T-helper 1 cell treated with Interleukin-12 subunit alpha and Interleukin-12 subunit beta and Interleukin-4 antibody, amounts not matched to agents 30 ng/mL and 1 ng/mL, for 36 hours (primary cell): ENCODE measurements around the gene MAG. TPM values are rescaled to one million over a fixed set of nuclear protein-coding genes. Genes with fewer than 3 reads are reported as not detected.

ENCODE experiments used
- intact Hi-C: fragments of 100-400 bp; cut with micrococcal nuclease; formaldehyde crosslinking; loops from one replicate; pipeline ENCODE4 v1.15.1; 2024
- total RNA-seq: library from RNA; stranded (reverse); gene quantifications from 2 replicates; pipeline ENCODE4 v1.2.3, GENCODE V29; 2022

MAG gene
- total RNA-seq, 1 donor from 2014 or later: 0.32 TPM

- intact Hi-C loops: loop anchor here (5.0 kb wide), 1 partner anchor 73 kb away; no protein-coding TSS in a partner anchor
Observed at GRCh38 chr19:35265126-35265899, 26.6 kb upstream of the MAG start.

DNA sequence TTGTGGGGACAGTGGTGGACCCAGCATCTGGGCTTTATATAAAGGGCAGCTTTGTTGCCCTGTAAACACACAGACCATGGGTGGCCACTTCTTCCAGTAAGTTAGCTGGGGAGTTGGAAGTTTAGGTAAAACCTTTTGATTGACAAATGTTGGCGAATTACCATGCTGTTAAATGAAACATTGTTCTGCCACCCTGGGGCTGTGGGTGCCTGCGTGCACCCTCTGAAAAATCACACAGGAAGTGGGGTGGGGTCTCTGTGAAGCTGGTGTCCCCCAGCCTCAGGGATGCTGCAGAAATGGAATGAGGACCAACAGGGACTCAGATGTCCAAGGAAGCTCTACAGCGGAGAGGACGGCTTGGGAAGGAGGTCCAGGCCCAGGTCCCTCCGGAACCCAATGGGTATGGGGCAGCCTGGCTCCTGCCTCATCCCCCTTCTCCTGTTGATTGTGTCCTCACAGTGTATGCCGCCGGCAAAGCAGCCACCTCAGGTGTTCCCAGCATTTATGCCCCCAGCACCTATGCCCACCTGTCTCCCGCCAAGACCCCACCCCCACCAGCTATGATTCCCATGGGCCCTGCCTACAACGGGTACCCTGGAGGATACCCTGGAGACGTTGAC is 26.0 kb upstream of the MAG start:
- intact Hi-C loops: loop anchor here (5.0 kb wide), 1 partner anchor 74 kb away; no protein-coding TSS in a partner anchor

DNA sequence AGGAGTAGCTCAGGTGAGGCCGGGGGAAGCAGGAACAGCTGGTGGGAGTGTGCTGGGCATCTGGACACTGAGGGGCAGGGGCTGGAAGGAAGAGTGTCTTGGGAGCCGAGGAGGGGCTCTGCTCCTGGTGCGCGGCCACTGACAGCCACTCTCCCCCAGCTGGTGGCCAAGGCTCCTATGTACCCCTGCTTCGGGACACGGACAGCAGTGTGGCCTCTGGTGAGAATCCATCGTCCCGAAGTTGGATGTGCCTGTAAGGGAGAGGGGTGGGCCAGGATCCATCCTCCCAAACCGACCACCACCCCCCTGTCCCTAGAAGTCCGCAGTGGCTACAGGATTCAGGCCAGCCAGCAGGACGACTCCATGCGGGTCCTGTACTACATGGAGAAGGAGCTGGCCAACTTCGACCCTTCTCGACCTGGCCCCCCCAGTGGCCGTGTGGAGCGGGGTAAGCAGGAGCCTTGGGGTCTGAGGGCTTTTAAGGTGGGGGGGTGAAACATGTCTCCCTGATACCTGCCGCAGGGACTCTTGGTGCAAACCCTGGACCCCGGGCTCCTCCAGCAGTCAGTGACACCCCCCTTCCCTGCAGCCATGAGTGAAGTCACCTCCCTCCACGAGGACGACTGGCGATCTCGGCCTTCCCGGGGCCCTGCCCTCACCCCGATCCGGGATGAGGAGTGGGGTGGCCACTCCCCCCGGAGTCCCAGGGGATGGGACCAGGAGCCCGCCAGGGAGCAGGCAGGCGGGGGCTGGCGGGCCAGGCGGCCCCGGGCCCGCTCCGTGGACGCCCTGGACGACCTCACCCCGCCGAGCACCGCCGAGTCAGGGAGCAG is 25.2 kb upstream of the MAG start:
- intact Hi-C loops: loop anchor here (1.0 to 5.0 kb wide), 2 partner anchors 74 to 125 kb away; no protein-coding TSS in a partner anchor

- intact Hi-C loops: loop anchor here (1.0 to 5.0 kb wide), 2 partner anchors 75 to 126 kb away; no protein-coding TSS in a partner anchor
Observed at GRCh38 chr19:35267353-35267817, 24.6 kb upstream of the MAG start.

GRCh38 chr19:35267818-35268535 is 24.0 kb upstream of the MAG start:
- intact Hi-C loops: loop anchor here (1.0 to 5.0 kb wide), 3 partner anchors 58 to 127 kb away; no protein-coding TSS in a partner anchor

- intact Hi-C loops: loop anchor here (1.0 to 5.0 kb wide), 6 partner anchors 58 to 227 kb away; partner anchors contain the start of gene FFAR1
Observed at GRCh38 chr19:35268536-35269437, 23.2 kb upstream of the MAG start, which contains the start of gene USF2. Gene USF2 (plus strand): TSS chr19:35268962. CDS start chr19:35269102, 140 bp downstream.

DNA sequence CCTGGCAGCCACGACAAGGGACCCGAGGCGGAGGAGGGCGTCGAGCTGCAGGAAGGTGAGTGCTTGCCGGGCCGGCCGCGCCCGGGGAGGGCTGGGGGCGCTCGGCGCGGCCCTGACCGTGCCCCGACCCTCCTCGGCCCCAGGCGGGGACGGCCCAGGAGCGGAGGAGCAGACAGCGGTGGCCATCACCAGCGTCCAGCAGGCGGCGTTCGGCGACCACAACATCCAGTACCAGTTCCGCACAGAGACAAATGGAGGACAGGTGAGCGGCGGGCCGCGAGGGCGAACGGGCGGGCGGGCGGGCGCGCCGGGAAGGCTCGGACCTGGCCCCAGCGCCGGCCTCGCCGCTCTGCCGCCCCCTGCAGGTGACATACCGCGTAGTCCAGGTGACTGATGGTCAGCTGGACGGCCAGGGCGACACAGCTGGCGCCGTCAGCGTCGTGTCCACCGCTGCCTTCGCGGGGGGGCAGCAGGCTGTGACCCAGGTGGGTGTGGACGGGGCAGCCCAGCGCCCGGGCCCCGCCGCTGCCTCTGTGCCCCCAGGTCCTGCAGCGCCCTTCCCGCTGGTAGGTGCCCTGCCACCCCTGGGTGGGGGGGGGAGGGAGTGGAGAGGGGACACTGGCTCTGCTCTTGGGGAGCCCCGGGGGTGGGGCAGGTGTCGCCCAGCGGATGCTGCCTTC is 22.4 kb upstream of the MAG start:
- intact Hi-C loops: loop anchor here (1.0 to 5.0 kb wide), 5 partner anchors 77 to 226 kb away; partner anchors contain the start of gene FFAR1

- intact Hi-C loops: no loop called here
Observed at GRCh38 chr19:35270381-35270811, 21.6 kb upstream of the MAG start.

GRCh38 chr19:35271546-35271945 is 20.4 kb upstream of the MAG start:
- intact Hi-C loops: no loop called here

- intact Hi-C loops: no loop called here
Observed at GRCh38 chr19:35272122-35272719, 19.7 kb upstream of the MAG start.

- intact Hi-C loops: no loop called here
Observed at GRCh38 chr19:35272954-35273649, 18.9 kb upstream of the MAG start.

GRCh38 chr19:35273686-35274259 is 18.2 kb upstream of the MAG start:
- intact Hi-C loops: no loop called here

GRCh38 chr19:35274323-35274722 is 17.6 kb upstream of the MAG start:
- intact Hi-C loops: no loop called here

DNA sequence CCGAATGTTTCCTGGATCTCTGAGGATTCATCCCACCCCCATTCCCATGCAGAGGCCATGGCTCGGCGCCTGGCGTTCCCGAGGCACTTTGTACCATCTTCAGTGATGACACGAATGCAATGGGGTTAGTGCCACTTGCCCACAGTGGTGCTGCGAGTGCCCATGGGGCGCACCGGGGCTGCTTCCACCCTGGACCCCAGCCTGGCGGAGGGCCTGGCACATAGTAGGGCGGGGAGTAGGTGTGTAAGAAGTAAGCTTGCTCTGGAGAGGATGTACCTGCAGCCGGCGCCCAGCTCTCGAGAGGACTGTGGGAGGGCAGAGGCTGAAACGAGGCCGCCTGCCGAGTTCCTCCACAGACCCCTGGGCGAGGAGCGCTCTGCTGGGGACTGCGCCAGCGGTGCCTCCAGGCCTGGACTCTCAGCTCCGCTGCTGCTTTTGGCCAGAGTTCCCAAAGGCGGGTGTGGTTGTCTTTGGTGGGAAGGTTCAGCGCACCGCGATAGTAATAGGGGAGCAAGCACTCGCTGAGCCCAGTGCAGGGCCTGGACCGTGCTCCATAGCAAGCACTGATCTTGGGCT is 15.2 kb upstream of the MAG start:
- intact Hi-C loops: no loop called here

DNA sequence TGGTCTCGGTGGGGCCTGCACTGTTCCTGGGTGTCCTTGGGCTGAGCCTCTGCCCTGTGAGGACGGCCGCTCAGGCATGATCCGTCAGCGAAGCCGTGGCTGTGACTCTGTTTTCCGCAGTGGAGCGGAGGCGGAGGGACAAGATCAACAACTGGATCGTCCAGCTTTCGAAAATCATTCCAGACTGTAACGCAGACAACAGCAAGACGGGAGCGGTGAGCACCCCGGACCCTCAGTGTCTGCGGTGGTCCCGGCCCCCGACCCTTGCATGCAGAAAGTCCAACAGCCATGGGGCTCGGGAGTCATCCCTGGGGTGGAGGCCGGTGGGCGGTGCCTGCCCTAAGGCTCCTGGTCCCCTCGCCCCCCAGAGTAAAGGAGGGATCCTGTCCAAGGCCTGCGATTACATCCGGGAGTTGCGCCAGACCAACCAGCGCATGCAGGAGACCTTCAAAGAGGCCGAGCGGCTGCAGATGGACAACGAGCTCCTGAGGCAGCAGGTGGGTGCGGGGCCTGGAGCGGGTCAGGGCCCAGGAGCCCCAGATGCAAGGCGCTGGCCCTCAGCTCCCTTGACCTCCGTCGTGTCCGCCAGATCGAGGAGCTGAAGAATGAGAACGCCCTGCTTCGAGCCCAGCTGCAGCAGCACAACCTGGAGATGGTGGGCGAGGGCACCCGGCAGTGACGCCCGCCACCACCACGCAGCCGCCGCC is 13.2 kb upstream of the MAG start:
- intact Hi-C loops: no loop called here

DNA sequence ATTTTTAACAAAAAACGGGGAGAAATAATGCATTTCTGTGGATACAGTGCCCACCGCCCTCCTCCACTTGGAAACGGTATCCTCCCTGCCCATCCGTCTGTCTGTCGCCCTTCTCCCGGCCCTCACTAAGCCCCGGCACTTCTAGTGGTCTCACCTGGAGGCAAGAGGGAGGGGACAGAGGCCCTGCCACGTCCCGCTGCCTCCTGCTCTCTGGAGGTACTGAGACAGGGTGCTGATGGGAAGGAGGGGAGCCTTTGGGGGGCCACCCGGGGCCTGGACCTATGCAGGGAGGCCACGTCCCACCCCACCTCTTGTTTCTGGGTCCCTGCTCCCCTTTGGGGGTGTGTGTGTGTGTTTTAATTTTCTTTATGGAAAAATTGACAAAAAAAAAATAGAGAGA is 12.6 kb upstream of the MAG start:
- intact Hi-C loops: no loop called here
